ENCODE data around the gene PDE4D. TPM values are rescaled to one million over a fixed set of nuclear protein-coding genes. Genes with fewer than 3 reads are reported as not detected.

Gene PDE4D
- total RNA-seq, 1 donor from 2014 or later, result 14.2 TPM

GRCh38 chr5:59212596-59212995 lies 680.9 kb downstream of the PDE4D start:
- Mint-ChIP-seq H3K4me1 (ENCODE audit: low read depth, unreplicated experiment) (no peaks in the 10 kb centered on the region), H3K9me3 (ENCODE audit: unreplicated experiment) (no peaks in the 10 kb centered on the region), H3K27ac (ENCODE audit: unreplicated experiment) (no peak overlapping the region), H3K4me3 (ENCODE audit: unreplicated experiment) (no peak overlapping the region), H3K27me3 (ENCODE audit: low read depth, unreplicated experiment) (peaks cover 2% of the 10 kb centered on the region), H3K36me3 (ENCODE audit: low read depth, unreplicated experiment) (no peaks in the 10 kb centered on the region)
- H3K79me2 ChIP-seq (ENCODE audit: insufficient read depth, low read length), result no peaks in the 10 kb centered on the region
- no peak overlapping the region for H3K9ac ChIP-seq (ENCODE audit: low read length)
- DNase-seq (ENCODE audit: low read depth), result no peak
- no peak for FAIRE-seq
- H3K27ac ChIP-seq (ENCODE audit: low read depth, low read length), result no peak overlapping the region
- H4K20me1 ChIP-seq (ENCODE audit: insufficient read depth, low read length), result no peaks in the 10 kb centered on the region
- peaks cover 7% of the 10 kb centered on the region for H3K27me3 ChIP-seq (ENCODE audit: insufficient read depth, low read length)
- no peak overlapping the region for H2AFZ ChIP-seq (ENCODE audit: low read depth, low read length)
- peaks cover 3% of the 10 kb centered on the region for H3K4me1 ChIP-seq (ENCODE audit: insufficient read depth, low read length)
- no peaks in the 10 kb centered on the region for H3K36me3 ChIP-seq (ENCODE audit: insufficient read depth, low read length)
- no peaks in the 10 kb centered on the region for H3K9me3 ChIP-seq (ENCODE audit: insufficient read depth, low read depth, low read length)
- H3K4me3 ChIP-seq (ENCODE audit: insufficient read depth, low read depth, low read length), result no peak overlapping the region
- TF ChIP-seq EZH2 (IDR thresholded peaks at IDR 0.05; ENCODE audit: insufficient read depth, low read length) (no peak), CTCF (IDR thresholded peaks at IDR 0.05; ENCODE audit: insufficient read depth, low read depth, low read length) (no peak)
- no peak overlapping the region for H3K4me2 ChIP-seq (ENCODE audit: low read length)

- peaks cover 9% of the 10 kb centered on the region for H3K4me1 Mint-ChIP-seq (ENCODE audit: low read depth, unreplicated experiment)
- Histone ChIP-seq H4K20me1 (ENCODE audit: insufficient read depth, low read length) (no peaks in the 10 kb centered on the region), H2AFZ (ENCODE audit: low read depth, low read length) (no peak overlapping the region), H3K36me3 (ENCODE audit: insufficient read depth, low read length) (no peaks in the 10 kb centered on the region), H3K27ac (ENCODE audit: low read depth, low read length) (no peak overlapping the region), H3K4me3 (ENCODE audit: insufficient read depth, low read depth, low read length) (no peak overlapping the region), H3K79me2 (ENCODE audit: insufficient read depth, low read length) (no peaks in the 10 kb centered on the region), H3K4me1 (ENCODE audit: insufficient read depth, low read length) (peaks cover 14% of the 10 kb centered on the region), H3K4me2 (ENCODE audit: low read length) (peak overlapping the region; percentile 6), H3K27me3 (ENCODE audit: insufficient read depth, low read length) (no peaks in the 10 kb centered on the region), H3K9ac (ENCODE audit: low read length) (no peak overlapping the region), H3K9me3 (ENCODE audit: insufficient read depth, low read depth, low read length) (no peaks in the 10 kb centered on the region)
- H3K4me3 Mint-ChIP-seq (ENCODE audit: unreplicated experiment), result no peak overlapping the region
- no peak overlapping the region for H3K27ac Mint-ChIP-seq (ENCODE audit: unreplicated experiment)
- no peaks in the 10 kb centered on the region for H3K36me3 Mint-ChIP-seq (ENCODE audit: low read depth, unreplicated experiment)
- H3K9me3 Mint-ChIP-seq (ENCODE audit: unreplicated experiment), result no peaks in the 10 kb centered on the region
- FAIRE-seq, result no peak
- H3K27me3 Mint-ChIP-seq (ENCODE audit: low read depth, unreplicated experiment), result peaks cover 2% of the 10 kb centered on the region
- DNase-seq (ENCODE audit: low read depth), result peak; percentile 76
- TF ChIP-seq EZH2 (IDR thresholded peaks at IDR 0.05; ENCODE audit: insufficient read depth, low read length), result no peak
- TF ChIP-seq CTCF (IDR thresholded peaks at IDR 0.05; ENCODE audit: insufficient read depth, low read depth, low read length), result no peak
Measured at GRCh38 chr5:59209758-59210359, 683.7 kb downstream of the PDE4D start.

GRCh38 chr5:59208474-59208873 lies 685.1 kb downstream of the PDE4D start:
- H4K20me1 ChIP-seq (ENCODE audit: insufficient read depth, low read length), result no peaks in the 10 kb centered on the region
- H3K4me1 ChIP-seq (ENCODE audit: insufficient read depth, low read length), result peaks cover 14% of the 10 kb centered on the region
- H3K27me3 ChIP-seq (ENCODE audit: insufficient read depth, low read length), result no peaks in the 10 kb centered on the region
- no peaks in the 10 kb centered on the region for H3K79me2 ChIP-seq (ENCODE audit: insufficient read depth, low read length)
- H3K27me3 Mint-ChIP-seq (ENCODE audit: low read depth, unreplicated experiment), result peaks cover 2% of the 10 kb centered on the region
- H3K9me3 Mint-ChIP-seq (ENCODE audit: unreplicated experiment), result no peaks in the 10 kb centered on the region
- H3K4me1 Mint-ChIP-seq (ENCODE audit: low read depth, unreplicated experiment), result peaks cover 9% of the 10 kb centered on the region
- no peak overlapping the region for H3K4me3 Mint-ChIP-seq (ENCODE audit: unreplicated experiment)
- no peak overlapping the region for H2AFZ ChIP-seq (ENCODE audit: low read depth, low read length)
- no peak overlapping the region for H3K4me3 ChIP-seq (ENCODE audit: insufficient read depth, low read depth, low read length)
- no peaks in the 10 kb centered on the region for H3K36me3 Mint-ChIP-seq (ENCODE audit: low read depth, unreplicated experiment)
- H3K4me2 ChIP-seq (ENCODE audit: low read length), result no peak overlapping the region
- DNase-seq (ENCODE audit: low read depth) (no peak), FAIRE-seq (no peak)
- no peak overlapping the region for H3K27ac ChIP-seq (ENCODE audit: low read depth, low read length)
- no peaks in the 10 kb centered on the region for H3K9me3 ChIP-seq (ENCODE audit: insufficient read depth, low read depth, low read length)
- no peaks in the 10 kb centered on the region for H3K36me3 ChIP-seq (ENCODE audit: insufficient read depth, low read length)
- H3K27ac Mint-ChIP-seq (ENCODE audit: unreplicated experiment), result no peak overlapping the region
- H3K9ac ChIP-seq (ENCODE audit: low read length), result no peak overlapping the region
- TF ChIP-seq CTCF (IDR thresholded peaks at IDR 0.05; ENCODE audit: insufficient read depth, low read depth, low read length) (no peak), EZH2 (IDR thresholded peaks at IDR 0.05; ENCODE audit: insufficient read depth, low read length) (no peak)

All from astrocyte (in vitro differentiated cells and primary cell).